Measurements from ENCODE around the gene GFI1. TPM values are rescaled to one million over a fixed set of nuclear protein-coding genes. Genes with fewer than 3 reads are reported as not detected.

The GFI1 gene
- total and polyA plus RNA-seq, 2 of the 13 experiments (the other 11 are each of a cell fraction or from before 2014, with no cell fraction given), result 10.3 to 10.5 TPM

GRCh38 chr1:92484472-92485380 lies 2.0 kb downstream of the GFI1 start (continued):
- TF ChIP-seq ZSCAN31 (CRISPR knock-in tag; IDR thresholded peaks at IDR 0.05; ENCODE audit: low read depth), result 0 out of 2 replicates have a peak, but pooled peaks have one; percentile 24
- TF ChIP-seq ZNF788 (CRISPR knock-in tag; IDR thresholded peaks at IDR 0.05; ENCODE audit: borderline replicate concordance), result peak; percentile 41; the same call in 1 of the 2 replicates
- no peak for TF ChIP-seq POGZ (CRISPR knock-in tag; IDR thresholded peaks at IDR 0.05)
- TF ChIP-seq AGO1 (IDR thresholded peaks at IDR 0.05; ENCODE audit: low read depth, low read length, poor library complexity, severe bottlenecking), result peak; percentile 22
- 0 out of 2 replicates have a peak, but pooled peaks have one; percentile 12 for TF ChIP-seq RELA (CRISPR knock-in tag; IDR thresholded peaks at IDR 0.05)
- TF ChIP-seq POLR2G (IDR thresholded peaks at IDR 0.05; ENCODE audit: low read depth, low read length), result 0 out of 2 replicates have a peak, but pooled peaks have one; percentile 33

DNA sequence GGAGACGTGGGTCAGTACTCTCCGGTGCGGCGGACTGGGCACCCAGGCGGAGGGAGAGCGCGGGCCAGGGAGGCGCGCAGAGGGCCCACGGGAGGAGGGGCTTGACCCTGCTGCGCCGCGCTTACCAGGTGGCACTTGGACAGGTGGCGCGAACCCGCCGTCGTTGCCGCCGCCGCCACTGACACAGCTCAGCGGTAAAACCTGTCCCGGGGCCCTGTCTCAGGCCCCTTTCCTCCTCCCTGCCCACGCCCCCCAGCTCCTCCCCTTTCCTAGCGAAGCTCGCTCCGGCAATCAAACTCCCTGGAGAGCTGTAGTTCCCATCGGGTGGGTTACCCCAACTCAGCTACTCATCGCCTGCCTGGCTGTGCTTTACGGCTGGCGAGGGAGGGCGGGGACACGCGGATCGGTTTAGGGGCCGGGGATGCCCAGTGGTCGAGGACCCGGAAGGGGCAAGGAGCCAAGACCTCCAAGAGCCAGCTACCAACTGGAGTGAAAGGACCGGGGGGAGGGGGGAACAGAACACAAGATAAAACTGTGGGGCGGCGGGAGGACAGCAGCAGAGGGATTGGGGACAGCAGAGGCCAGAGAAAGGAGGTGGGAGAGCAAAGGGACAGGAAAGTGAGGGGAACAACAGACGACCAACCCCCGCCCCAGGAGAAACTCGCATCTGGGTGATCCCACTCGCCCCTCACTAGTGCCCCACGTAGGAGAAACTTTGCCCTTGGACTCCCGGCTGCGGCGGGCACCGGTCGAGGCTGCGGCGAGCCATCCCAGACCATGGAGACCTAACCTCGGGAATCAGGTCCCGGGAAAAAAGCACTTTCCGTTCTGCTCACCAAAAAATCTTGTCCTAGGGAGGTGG lies 2.9 kb downstream of the GFI1 start:
- 64% methylated on average over 36 of the region's 56 CpGs for WGBS (ENCODE audit: low lambda C conversion rate)
- Histone ChIP-seq H3K27ac (ENCODE audit: extremely low read length, insufficient read depth, low read length) (no peak overlapping the region), H3K4me3 (replicated peaks in 1 of 3; ENCODE audit: insufficient read depth in 1 of 3, low read depth in 2 of 3, low read length in 3 of 3) (peak overlapping the region; percentile 68 to 89 (median 87); a peak in 5 of 6 replicates), H3K79me2 (ENCODE audit: insufficient read depth, low read length) (no peaks in the 10 kb centered on the region), H4K20me1 (ENCODE audit: insufficient read depth, low read length) (no peaks in the 10 kb centered on the region), H3K9me3 (ENCODE audit: low read length) (no peaks in the 10 kb centered on the region), H3K36me3 (replicated peaks in 1 of 2; ENCODE audit: control insufficient read depth in 1 of 2, insufficient read depth in 2 of 2, low read length in 2 of 2) (peaks cover 0 to 2% of the 10 kb centered on the region in 2 experiments; a peak in 3 of 5 replicates), H2AFZ (ENCODE audit: low read length) (no peak overlapping the region), H3K27me3 (ENCODE audit: control insufficient read depth in 1 of 2, insufficient read depth in 2 of 2, low read length in 2 of 2) (no peaks in the 10 kb centered on the region; a peak in 2 of 5 replicates), H3K4me2 (ENCODE audit: low read depth, low read length) (peak overlapping the region; percentile 87), H3K4me1 (ENCODE audit: insufficient read depth, low read length) (peaks cover 24% of the 10 kb centered on the region), H3K9ac (ENCODE audit: insufficient read depth, low read depth, low read length) (peak overlapping the region; percentile 78)
- DNase-seq (ENCODE audit: low spot score) (no peak), FAIRE-seq (no peak), ATAC-seq (no peak)
- no TSS peak for BruUV-seq (replicated peaks)
- intact Hi-C loops (cut with micrococcal nuclease; ENCODE audit: unreplicated experiment) (no loop called here), in situ Hi-C loops (cut with HindIII; ENCODE audit: extremely low pct_ligation_motif_present, low pct_unique_long_range_greater_than_20kb) (loop anchor here (5.0 kb wide), 1 partner anchor 113 kb away; no protein-coding TSS in a partner anchor)
- ChIA-PET POLR2A (interaction anchor here (0.7 kb wide), 1 partner anchor 1001 kb away, joined by 3 read pairs; no protein-coding TSS in a partner anchor), CTCF (ENCODE audit: low intra/inter-chr PET ratio, low total read pairs) (no interaction called here)
- TF ChIP-seq SMAD1 (CRISPR knock-in tag; IDR thresholded peaks at IDR 0.05; ENCODE audit: borderline replicate concordance, low read depth) (no peak), ZFP36L1 (CRISPR knock-in tag; IDR thresholded peaks at IDR 0.05) (no peak), ZNF512B (CRISPR knock-in tag; IDR thresholded peaks at IDR 0.05; ENCODE audit: borderline replicate concordance) (no peak), PLSCR1 (CRISPR knock-in tag; IDR thresholded peaks at IDR 0.05; ENCODE audit: borderline replicate concordance) (no peak), ZNF333 (CRISPR knock-in tag; IDR thresholded peaks at IDR 0.05; ENCODE audit: borderline replicate concordance) (no peak), PCBP1 (IDR thresholded peaks at IDR 0.05; ENCODE audit: borderline replicate concordance, low read depth, low read length) (0 out of 2 replicates have a peak, but pooled peaks have one; percentile 25)

All from HepG2 (cell line).